Brain microvascular endothelial cell (primary cell): ENCODE results near the gene DLST.

Source experiments
- DNase-seq: peaks from one replicate; pipeline ENCODE4 v3.0.0-alpha.2; 2020
- H3K27ac ChIP-seq: fragments of 250-450 bp; sonication (Bioruptor Pico); 2 replicates; pipeline ENCODE4 v1.5.1; 2020; ENCODE audit warnings: mild to moderate bottlenecking, moderate library complexity
- H3K27me3 ChIP-seq: fragments of 250-450 bp; sonication (Bioruptor Pico); replicated peaks from 2 replicates; pipeline ENCODE4 v1.5.1; 2020; ENCODE audit warnings: mild to moderate bottlenecking
- H3K36me3 ChIP-seq: fragments of 250-450 bp; sonication (Bioruptor Pico); replicated peaks from 2 replicates; pipeline ENCODE4 v1.5.1; 2020; ENCODE audit warnings: mild to moderate bottlenecking
- H3K4me3 ChIP-seq: 2 replicates; pipeline ENCODE4 v1.5.1; 2011; ENCODE audit warnings: low read depth, mild to moderate bottlenecking, control low read depth, low read length, moderate library complexity
- in situ Hi-C: cut with HindIII; loops from 2 replicates; pipeline ENCODE4 v1.10.0; 2017; ENCODE audit warnings: low sequenced_read_pairs, low pct_ligation_motif_present
- TF ChIP-seq, protein P1 (sequence below): IDR thresholded peaks from 2 replicates; pipeline ENCODE4 v1.5.1; 2011; ENCODE audit warnings: low read depth, mild to moderate bottlenecking, moderate library complexity, low read length, control low read depth, inconsistent platforms; ENCODE audit errors: missing control alignments

The DLST gene

DNA sequence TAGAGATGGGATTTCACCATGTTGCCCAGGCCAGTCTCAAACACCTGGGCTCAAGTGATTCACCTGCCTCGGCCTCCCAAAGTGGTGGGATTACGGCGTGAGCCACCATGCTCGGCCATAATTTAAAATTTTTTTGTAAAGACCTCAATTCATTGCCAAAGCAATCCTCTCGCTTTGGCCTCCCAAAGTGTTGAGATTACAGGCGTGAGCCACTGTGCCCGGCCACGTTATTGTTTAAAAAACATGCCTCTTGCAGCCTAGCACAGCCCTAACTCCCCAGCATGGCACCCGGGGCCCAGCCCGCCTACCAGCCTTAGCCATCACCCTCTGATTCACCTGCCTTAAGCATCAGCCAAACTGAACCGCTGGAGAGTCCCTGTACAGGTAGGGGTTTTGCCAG, 54.4 kb downstream of the DLST start:
- Histone ChIP-seq H3K27ac (no peak overlapping the region), H3K4me3 (no peak overlapping the region), H3K27me3 (no peaks in the 10 kb centered on the region), H3K36me3 (no peaks in the 10 kb centered on the region)
- in situ Hi-C loops, result no loop called here
- TF ChIP-seq, protein P1, sequence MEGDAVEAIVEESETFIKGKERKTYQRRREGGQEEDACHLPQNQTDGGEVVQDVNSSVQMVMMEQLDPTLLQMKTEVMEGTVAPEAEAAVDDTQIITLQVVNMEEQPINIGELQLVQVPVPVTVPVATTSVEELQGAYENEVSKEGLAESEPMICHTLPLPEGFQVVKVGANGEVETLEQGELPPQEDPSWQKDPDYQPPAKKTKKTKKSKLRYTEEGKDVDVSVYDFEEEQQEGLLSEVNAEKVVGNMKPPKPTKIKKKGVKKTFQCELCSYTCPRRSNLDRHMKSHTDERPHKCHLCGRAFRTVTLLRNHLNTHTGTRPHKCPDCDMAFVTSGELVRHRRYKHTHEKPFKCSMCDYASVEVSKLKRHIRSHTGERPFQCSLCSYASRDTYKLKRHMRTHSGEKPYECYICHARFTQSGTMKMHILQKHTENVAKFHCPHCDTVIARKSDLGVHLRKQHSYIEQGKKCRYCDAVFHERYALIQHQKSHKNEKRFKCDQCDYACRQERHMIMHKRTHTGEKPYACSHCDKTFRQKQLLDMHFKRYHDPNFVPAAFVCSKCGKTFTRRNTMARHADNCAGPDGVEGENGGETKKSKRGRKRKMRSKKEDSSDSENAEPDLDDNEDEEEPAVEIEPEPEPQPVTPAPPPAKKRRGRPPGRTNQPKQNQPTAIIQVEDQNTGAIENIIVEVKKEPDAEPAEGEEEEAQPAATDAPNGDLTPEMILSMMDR, result no peak
- no peak for DNase-seq

DNA sequence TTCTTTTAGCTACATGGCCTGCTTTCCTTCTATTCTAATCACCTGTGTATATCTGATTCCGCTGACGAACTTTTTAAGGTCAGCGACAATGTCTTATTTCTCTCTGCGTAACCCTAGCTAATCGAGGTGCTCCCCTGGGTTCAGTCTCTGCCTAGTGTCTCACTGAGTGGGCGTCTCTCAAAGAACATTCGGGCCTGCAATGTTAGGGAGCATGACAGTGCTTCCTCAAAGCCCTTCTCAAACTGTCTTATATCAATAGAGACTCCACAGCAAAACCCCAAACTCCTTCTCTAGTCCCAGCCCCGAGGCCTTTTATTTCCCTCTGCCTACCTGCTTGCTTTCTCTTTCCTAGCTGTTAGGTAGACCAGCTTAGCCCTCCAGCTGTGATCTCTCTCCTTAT, 55.0 kb downstream of the DLST start:
- in situ Hi-C loops, result no loop called here
- no peaks in the 10 kb centered on the region for H3K36me3 ChIP-seq
- H3K27ac ChIP-seq, result no peak overlapping the region
- TF ChIP-seq, protein P1, result no peak
- no peak for DNase-seq
- H3K27me3 ChIP-seq, result no peaks in the 10 kb centered on the region
- H3K4me3 ChIP-seq, result no peak overlapping the region

DNA sequence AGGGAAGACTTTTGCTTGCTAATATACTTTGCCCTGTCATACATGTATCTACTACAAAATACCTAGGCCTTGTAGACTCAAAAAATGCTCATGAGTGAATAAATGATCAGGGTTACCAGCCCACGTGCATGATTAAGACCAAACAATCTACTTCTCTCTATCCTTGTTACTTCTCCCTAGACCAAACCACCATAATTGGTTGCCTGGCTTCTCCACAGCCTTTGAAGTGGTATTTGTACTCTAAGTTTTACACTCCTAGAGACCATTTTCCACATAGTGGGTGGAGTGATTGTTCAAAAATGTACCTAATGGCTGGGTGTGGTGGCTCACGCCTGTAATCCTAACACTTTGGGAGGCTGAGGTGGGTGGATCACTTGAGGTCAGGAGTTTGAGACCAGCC, 55.5 kb downstream of the DLST start:
- H3K4me3 ChIP-seq, result no peak overlapping the region
- TF ChIP-seq, protein P1, result no peak
- no peak overlapping the region for H3K27ac ChIP-seq
- no peak for DNase-seq
- H3K27me3 ChIP-seq, result no peaks in the 10 kb centered on the region
- in situ Hi-C loops, result no loop called here
- no peaks in the 10 kb centered on the region for H3K36me3 ChIP-seq

DNA sequence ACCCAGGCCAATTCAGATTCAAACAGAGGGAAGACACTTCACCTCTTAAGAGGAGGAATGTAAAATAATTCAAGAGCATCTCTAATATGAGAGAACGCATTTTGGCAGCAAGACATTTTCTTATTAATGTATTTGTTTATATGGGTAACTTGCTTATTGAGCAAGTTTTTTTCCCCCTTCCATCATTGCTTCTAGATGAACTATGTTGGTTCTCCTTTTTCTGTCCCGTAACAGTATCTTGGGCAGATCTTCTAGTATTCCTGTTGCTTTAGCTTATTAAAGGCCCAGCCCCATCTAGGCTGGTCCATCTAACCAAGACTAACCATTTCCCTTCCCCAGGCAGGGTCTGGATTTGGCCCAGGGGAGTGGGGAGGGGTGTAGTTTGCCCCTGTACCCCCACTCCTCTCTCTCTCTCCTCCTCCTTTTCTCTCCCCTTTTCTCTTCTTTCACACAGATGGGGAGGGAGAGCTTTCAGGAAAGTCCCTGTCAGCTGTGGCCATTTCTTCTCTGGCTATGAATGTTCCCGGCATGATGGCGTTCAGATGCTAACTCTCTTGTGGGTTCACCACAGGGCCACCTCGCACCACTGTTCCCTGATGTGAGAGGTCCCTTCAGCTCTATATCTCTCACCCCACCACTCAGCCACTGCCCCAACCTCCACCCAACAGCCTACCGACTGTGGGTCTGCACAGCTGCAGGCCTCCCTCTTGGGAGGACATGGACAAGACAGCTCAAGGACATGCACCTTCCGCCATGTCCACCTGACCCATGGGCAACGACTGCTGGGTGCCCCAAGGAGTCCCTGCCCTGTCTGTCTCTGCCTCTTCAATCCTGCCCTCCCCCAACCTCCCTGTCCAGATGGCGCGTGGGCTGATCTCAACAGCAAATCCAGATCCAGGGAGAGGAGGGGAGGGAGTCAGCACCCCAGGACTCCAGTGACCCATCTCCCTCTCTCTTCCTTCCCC, 57.1 kb downstream of the DLST start:
- in situ Hi-C loops, result no loop called here
- DNase-seq, result no peak
- no peak overlapping the region for H3K27ac ChIP-seq
- H3K36me3 ChIP-seq, result no peaks in the 10 kb centered on the region
- TF ChIP-seq, protein P1, result no peak
- no peaks in the 10 kb centered on the region for H3K27me3 ChIP-seq
- no peak overlapping the region for H3K4me3 ChIP-seq

DNA sequence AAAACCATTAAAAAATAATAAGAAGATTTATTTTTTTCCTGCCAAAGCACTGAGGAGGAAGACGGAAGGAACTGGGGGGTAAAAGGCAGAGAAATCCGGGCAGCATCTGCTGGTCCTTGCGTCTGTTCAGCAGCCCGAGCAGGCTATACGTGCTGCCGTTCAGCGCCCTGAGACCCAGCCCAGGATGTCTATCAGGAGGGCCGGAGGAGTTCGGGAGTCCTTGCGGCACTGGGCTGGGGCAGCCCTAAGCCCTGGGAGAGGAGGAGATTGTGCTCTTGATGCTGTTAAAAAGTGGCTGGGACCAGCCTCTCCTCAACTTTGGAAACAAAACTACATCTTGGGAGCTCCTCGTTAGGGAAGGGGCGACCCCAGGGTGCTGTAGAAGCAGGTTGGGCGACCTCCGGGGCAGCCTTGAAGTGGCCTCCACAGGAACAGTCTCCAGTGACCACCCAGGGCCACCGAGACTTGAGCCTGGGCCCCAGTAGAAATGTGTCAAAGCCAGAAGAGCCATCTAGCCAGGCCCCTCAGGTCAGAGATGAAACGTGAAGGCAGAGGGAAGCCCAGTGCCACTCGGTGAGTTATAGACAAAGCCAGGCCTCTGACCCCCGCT, 59.3 kb downstream of the DLST start:
- no peak for DNase-seq
- H3K27me3 ChIP-seq, result no peaks in the 10 kb centered on the region
- no peaks in the 10 kb centered on the region for H3K36me3 ChIP-seq
- no peak overlapping the region for H3K27ac ChIP-seq
- no peak overlapping the region for H3K4me3 ChIP-seq
- in situ Hi-C loops, result no loop called here
- TF ChIP-seq, protein P1, result no peak
